Aorta (tissue), 5 donors: Measurements from ENCODE around the gene OR6S1. TPM values are rescaled to one million over a fixed set of nuclear protein-coding genes. Genes with fewer than 3 reads are reported as not detected.

Source experiments
- ATAC-seq: fragments of 200-7000 bp; cut with Tn5 transposase; one replicate; pipeline ENCODE4 v1.9.1; 2022; ENCODE audit warnings: moderate library complexity; ENCODE audit not compliant: low FRiP score
- DNase-seq, 2 donors: peaks; one replicate each; pipeline ENCODE4 v3.0.0-alpha.2; 2020
- H3K27ac ChIP-seq, 2 donors: one replicate each; pipeline ENCODE4 v1.5.1; 2013; ENCODE audit warnings: low read length in 2 of 2, mild to moderate bottlenecking in 2 of 2, moderate library complexity in 2 of 2, control low read depth in 1 of 2, inconsistent platforms in 1 of 2, low read depth in 1 of 2
- H3K27me3 ChIP-seq, 2 donors: one replicate each; pipeline ENCODE4 v1.6.1; 2013; ENCODE audit warnings: control low read depth in 1 of 2, low read length in 1 of 2, mild to moderate bottlenecking in 1 of 2, moderate library complexity in 1 of 2; ENCODE audit not compliant: insufficient read depth in 2 of 2, control insufficient read depth in 1 of 2
- H3K36me3 ChIP-seq, 2 donors: one replicate each; pipeline ENCODE4 v1.6.1; 2013; ENCODE audit warnings: control low read depth in 1 of 2, low read length in 1 of 2, mild to moderate bottlenecking in 1 of 2; ENCODE audit not compliant: insufficient read depth in 2 of 2, control insufficient read depth in 1 of 2
- H3K4me1 ChIP-seq, 2 donors: one replicate each; pipeline ENCODE4 v1.6.1; 2013; ENCODE audit warnings: low read length in 2 of 2, control low read depth in 1 of 2, mild to moderate bottlenecking in 1 of 2, moderate library complexity in 1 of 2; ENCODE audit not compliant: insufficient read depth in 2 of 2, control insufficient read depth in 1 of 2
- H3K4me3 ChIP-seq, 2 donors: one replicate each; pipeline ENCODE4 v1.5.1; 2013; ENCODE audit warnings: low read length in 2 of 2, control low read depth in 1 of 2, mild to moderate bottlenecking in 1 of 2
- H3K9me3 ChIP-seq: one replicate; pipeline ENCODE4 v1.6.1; 2013; ENCODE audit warnings: mild to moderate bottlenecking, low read length; ENCODE audit not compliant: control insufficient read depth
- WGBS, 2 donors: extraction: QIAGEN DNeasy Blood & Tissue Kit; methylation state at CpG; one replicate each; pipeline ENCODE4 v1.1.7; 2013; 5-methylcytosine and 5-hydroxymethylcytosine counted together
- intact Hi-C, 2 donors: fragments of 100-400 bp; cut with DNase I; formaldehyde crosslinking; loops; one replicate each; pipeline versions ENCODE4 v1.14.2 to v1.15.0; 2022
- polyA plus RNA-seq, 2 donors: library from polyadenylated mRNA; stranded (reverse); fragments of 200-250 nt; gene quantifications; one replicate each; pipeline ENCODE4 v1.2.3, GENCODE V29; 2013
- total RNA-seq, 2 donors: library from RNA; stranded (reverse); fragmentation: NEBNext Ultra II Directional; extraction: Animal tissue kit (Norgen Biotek cat#: 25700); gene quantifications; one replicate each; pipeline ENCODE4 v1.2.1, GENCODE V29; 2021
- donor health status: healthy with polysubstance abuse.
- donor health status: Bipolar disorder and iron deficiency.
- donor health status: DM: no; HTN: no; CAD: no.
- donor health status: DM: no; HTN: no; CAD: no.
- donor health status: DM: yes; HTN: yes; CAD: no.

OR6S1 gene
- total and polyA plus RNA-seq, 4 donors = not detected

DNA sequence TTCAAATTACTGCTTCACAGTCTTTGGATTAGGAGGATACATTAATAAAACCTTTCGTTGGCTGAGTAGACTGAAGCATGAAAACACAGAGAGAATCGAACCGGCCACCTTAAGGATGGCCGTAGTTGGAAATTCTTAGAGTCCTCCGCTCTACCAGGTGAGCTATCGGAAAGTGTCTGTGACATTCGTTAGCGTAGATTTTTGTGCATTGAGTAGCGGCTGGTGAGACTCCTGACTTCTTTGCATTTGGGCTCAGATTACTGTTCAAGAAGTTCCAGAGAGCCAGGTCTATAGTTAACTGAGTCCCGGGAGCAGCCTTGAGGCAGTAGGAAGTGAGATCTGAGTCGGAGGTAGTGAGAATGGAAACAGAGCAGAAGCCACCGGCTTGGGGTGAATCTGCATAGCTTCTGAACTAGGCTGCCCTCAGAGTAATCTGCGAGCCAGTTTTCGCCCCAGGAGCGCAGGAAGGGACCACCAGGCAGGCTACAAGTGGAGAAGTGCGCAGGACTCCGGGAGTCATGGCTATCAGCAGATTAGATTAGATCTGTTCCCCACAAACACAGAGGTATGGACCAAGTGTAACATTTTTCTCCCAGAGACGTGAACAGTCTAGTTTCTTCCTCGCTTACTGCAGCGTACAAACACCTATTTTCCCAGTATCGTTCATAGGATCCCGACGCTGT, 11.0 kb downstream of the OR6S1 start:
- peak overlapping the region in 1 of 2 donors; percentile 29 for H3K4me3 ChIP-seq
- WGBS, 2 donors = 2 to 5% methylated on average over 23 of the region's 23 CpGs
- ATAC-seq (no peak), DNase-seq (no peak)
- H3K9me3 ChIP-seq = no peaks in the 10 kb centered on the region
- H3K36me3 ChIP-seq = no peaks in the 10 kb centered on the region
- intact Hi-C loops = loop anchor here (2.0 to 5.0 kb wide), 2 partner anchors 18 to 52 kb away; partner anchors contain the start of gene RNASE4 (in 1 of the 2)
- no peaks in the 10 kb centered on the region for H3K27me3 ChIP-seq
- no peak overlapping the region for H3K27ac ChIP-seq
- no peaks in the 10 kb centered on the region for H3K4me1 ChIP-seq

DNA sequence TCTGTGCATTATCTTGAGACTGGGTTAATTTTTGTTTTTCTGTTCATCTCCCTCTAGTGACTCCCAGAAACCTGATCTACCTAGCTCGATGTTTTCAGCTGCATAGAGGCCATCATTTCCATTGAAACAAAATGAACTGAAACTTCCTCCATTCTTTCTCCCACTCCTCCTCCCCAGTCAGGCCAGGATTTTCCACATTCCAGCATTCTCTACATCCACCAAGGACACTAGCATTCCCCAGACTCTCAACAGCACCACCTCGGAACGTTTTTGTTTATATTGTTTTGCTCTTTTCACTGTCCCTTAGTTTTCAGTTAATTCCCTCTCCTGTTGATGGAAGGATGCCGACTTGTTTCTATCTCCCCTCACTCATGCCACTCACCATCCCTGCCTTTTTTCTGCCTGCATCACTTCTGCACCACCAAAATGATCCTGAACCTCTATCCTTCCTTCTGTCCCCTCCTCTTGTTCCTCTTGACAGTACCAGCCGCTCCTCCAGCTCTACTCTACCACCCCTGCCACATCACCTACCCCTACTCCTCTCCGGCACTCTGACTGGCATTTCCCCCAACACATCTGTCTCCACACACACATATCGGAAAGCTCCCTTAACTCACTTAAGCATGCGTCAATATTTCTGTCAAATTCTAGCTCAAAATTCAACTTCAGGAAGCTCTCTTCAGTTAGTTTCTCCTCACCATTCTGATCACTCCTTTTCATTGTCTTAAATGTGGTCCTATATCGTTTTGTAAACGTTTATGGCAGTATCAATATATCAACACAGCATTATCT, 13.2 kb downstream of the OR6S1 start:
- DNase-seq = no peak
- intact Hi-C loops = loop anchor here in 1 of 2 donors (5.0 kb wide), 1 partner anchor 54 kb away; the partner anchor contains the start of gene RNASE4
- H3K36me3 ChIP-seq = no peaks in the 10 kb centered on the region
- ATAC-seq = no peak
- 37 to 52% methylated on average over 10 of the region's 10 CpGs for WGBS, 2 donors
- no peak overlapping the region for H3K4me3 ChIP-seq
- H3K9me3 ChIP-seq = no peaks in the 10 kb centered on the region
- no peaks in the 10 kb centered on the region for H3K4me1 ChIP-seq
- H3K27me3 ChIP-seq = no peaks in the 10 kb centered on the region
- H3K27ac ChIP-seq = no peak overlapping the region

DNA sequence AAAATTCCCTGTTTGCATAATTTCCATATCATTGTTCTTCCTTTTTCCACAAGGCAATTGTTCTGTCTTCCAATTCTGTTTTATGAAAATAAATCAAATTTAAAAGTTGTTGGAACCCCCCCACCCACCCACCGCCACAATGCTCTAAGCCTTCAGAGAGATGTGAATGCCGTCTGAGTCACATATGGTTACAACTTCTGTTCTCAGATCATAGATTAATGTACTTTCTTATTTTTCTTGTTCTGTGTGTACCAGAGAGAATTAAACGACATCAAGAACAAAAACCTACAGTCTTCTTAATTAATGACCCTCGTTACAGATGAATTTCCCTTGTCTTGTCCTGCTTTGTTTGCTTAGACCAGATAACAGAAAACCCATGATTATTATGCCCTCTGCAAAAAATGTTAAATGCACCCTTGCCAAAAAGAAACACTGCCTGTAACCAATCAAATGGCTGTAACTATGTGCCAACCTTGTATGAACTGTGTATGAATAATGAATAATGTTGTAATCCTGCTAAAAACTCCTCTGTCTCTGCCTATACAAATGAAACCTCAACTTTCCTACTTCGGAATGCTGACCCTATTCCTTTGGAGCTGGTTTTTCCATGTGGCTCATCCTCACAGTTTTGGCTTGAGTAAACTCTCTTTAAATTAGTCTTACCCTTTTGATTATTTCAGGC, 14.0 kb downstream of the OR6S1 start:
- 55% methylated on average over 5 of the region's 5 CpGs for WGBS, 2 donors
- Histone ChIP-seq H3K9me3 (no peaks in the 10 kb centered on the region), H3K4me1 (no peaks in the 10 kb centered on the region), H3K27me3 (no peaks in the 10 kb centered on the region), H3K4me3 (no peak overlapping the region), H3K36me3 (no peaks in the 10 kb centered on the region), H3K27ac (no peak overlapping the region)
- intact Hi-C loops = loop anchor here in 1 of 2 donors (5.0 kb wide), 1 partner anchor 55 kb away; the partner anchor contains the start of gene RNASE4
- ATAC-seq = no peak
- no peak for DNase-seq

DNA sequence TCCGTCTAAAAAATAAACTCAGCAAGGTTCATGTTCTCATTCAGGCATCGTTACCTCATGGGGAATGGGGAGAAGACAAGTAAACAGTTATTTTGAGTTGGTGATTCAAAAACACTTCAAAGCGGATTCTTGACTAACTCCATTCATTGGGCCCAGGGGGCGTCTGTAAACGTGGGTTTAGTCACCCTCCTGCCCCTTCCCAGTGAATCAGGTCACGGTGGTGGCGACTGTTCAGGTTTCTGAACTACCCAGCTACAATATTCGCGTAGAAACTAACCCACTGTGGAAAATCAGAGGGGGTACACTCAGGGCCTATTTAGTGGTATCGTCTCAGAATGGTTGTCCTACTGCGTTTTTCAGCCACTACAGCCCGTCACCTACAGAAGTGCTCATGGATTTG, 15.2 kb downstream of the OR6S1 start:
- ATAC-seq = no peak
- H3K27ac ChIP-seq = no peak overlapping the region
- intact Hi-C loops = loop anchor here in 1 of 2 donors (5.0 kb wide), 1 partner anchor 56 kb away; the partner anchor contains the start of gene RNASE4
- 14 to 21% methylated on average over 12 of the region's 12 CpGs for WGBS, 2 donors
- H3K4me3 ChIP-seq = no peak overlapping the region
- no peak for DNase-seq
- no peaks in the 10 kb centered on the region for H3K27me3 ChIP-seq
- H3K36me3 ChIP-seq = no peaks in the 10 kb centered on the region
- H3K4me1 ChIP-seq = no peaks in the 10 kb centered on the region
- no peaks in the 10 kb centered on the region for H3K9me3 ChIP-seq

DNA sequence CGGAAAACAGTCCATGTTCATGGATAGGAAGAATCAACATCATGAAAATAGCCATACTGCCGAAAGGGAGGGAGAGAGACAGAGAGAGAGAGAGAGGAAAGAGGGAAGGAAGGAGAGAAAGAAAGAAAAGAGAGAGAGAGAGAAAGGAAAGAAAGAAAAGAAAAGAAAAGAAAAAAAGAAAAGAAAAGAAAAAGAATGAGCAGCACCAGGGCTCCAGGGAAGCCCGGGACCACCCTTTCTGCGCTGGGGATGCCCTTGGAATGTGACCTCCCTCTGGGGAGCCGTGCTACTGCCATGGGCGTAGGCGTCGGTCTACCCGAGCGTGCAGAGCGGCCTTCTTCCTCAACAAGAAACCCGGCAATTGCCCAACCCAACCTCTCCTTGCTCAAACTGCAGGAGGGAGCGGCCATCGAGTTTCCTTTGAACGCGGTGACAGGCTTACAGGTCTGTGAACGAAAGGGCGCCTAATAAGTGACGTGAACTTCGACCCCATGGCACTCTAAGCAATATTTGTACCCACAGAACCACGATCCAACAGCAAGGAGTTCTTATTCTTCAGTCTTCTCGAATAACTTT, 16.9 kb downstream of the OR6S1 start:
- peak in 1 of 2 donors; percentile 80 for DNase-seq
- peak overlapping the region in 1 of 2 donors; percentile 4 for H3K27ac ChIP-seq
- intact Hi-C loops = loop anchor here in 1 of 2 donors (1.0 to 5.0 kb wide), 2 partner anchors 11 to 58 kb away; partner anchors contain the start of gene RNASE4

DNA sequence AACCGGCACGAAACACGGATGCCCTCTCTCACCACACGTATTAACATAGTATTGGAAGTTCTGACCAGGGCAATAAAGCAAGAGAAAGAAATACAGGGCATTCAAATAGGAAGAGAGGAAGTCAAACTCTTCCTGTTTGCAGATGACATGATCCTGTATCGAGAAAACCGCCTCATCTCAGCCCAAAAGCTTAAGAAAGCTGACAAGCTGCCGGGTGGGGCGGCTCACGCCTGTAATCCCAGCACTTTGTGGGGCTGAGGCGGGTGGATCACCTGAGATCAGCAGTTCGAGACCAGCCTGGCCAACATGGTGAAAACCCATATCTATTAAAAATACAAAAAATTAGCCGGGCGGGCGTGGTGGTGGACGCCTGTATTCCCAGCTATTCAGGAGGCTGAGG, 17.7 kb downstream of the OR6S1 start:
- DNase-seq (no peak), ATAC-seq (no peak)
- Histone ChIP-seq H3K9me3 (no peaks in the 10 kb centered on the region), H3K27ac (no peak overlapping the region), H3K36me3 (no peaks in the 10 kb centered on the region), H3K4me1 (no peaks in the 10 kb centered on the region), H3K4me3 (no peak overlapping the region), H3K27me3 (no peaks in the 10 kb centered on the region)
- 42 to 55% methylated on average over 15 of the region's 15 CpGs for WGBS, 2 donors
- intact Hi-C loops = no loop called here

More for the DNA sequence above, 16.9 kb downstream of the OR6S1 start:
- 6 to 8% methylated on average over 22 of the region's 22 CpGs for WGBS, 2 donors
- no peaks in the 10 kb centered on the region for H3K4me1 ChIP-seq
- H3K27me3 ChIP-seq = no peaks in the 10 kb centered on the region
- no peaks in the 10 kb centered on the region for H3K36me3 ChIP-seq
- H3K4me3 ChIP-seq = peak overlapping the region in 1 of 2 donors; percentile 12
- ATAC-seq = peak; percentile 74
- no peaks in the 10 kb centered on the region for H3K9me3 ChIP-seq

DNA sequence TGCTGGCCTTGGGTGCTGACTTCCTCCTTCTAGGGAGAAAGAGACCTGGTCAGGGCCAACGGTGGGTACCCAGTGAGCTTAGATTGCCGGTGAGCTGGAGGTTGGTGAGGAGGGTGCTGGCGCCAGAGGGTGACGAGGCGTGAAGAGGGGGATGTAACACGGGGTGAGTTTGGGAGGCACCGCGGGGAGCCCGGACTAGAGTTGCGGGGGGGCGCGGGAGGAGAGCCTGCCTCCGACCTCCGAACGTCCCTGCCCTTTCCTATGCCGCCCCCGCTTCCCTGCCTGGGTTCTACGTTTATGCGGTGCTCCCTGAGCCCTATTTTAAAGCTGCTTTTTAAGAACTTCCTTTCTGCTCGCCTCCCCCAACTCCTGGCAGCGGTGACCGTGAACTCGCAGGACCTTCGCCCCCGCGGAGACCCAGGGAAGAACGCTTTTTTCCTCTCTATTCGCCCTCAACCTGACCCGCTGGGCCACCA, 18.6 kb downstream of the OR6S1 start:
- ATAC-seq = no peak
- H3K9me3 ChIP-seq = no peaks in the 10 kb centered on the region
- no peaks in the 10 kb centered on the region for H3K4me1 ChIP-seq
- DNase-seq = no peak
- H3K36me3 ChIP-seq = no peaks in the 10 kb centered on the region
- no peaks in the 10 kb centered on the region for H3K27me3 ChIP-seq
- no peak overlapping the region for H3K4me3 ChIP-seq
- intact Hi-C loops = no loop called here
- no peak overlapping the region for H3K27ac ChIP-seq
- WGBS, 2 donors = 14 to 21% methylated on average over 25 to 29 of the region's 29 CpGs

DNA sequence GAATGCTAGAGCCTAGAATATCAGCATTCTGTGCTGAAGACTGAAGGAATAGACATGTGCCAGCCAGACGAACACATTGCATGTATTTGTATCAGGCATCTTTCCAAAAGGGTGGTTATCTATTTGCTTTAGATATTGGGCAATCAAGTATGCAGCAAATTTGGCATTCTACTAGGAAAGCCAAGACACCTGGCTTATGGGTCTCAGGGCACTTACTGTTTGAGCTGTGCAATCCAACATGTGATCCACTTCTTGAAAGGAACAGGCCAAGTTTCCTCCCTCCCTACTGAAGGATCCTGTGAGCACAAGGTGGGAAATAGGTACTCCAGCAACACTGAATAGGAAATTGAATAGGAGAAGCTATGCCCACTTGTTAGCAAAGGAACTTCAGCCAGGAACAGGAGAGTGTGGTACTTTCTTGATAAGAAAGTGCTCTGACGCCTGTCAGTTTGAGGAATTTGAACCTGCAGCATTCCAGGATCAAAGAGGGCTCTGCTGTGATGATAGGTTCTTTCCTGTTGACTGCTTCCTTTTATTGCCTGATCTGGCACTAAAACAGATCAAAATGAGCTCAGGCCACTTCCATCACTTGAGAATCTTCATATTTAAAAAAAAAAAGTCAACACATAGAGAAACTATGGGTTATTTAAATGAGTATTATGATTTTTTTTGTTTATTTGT, 20.6 kb downstream of the OR6S1 start:
- intact Hi-C loops = no loop called here

More for the DNA sequence above, 20.6 kb downstream of the OR6S1 start:
- H3K36me3 ChIP-seq = no peaks in the 10 kb centered on the region
- no peak for DNase-seq
- WGBS, 2 donors = 71 to 72% methylated on average over 2 of the region's 2 CpGs
- no peaks in the 10 kb centered on the region for H3K9me3 ChIP-seq
- H3K27ac ChIP-seq = no peak overlapping the region
- ATAC-seq = no peak
- no peaks in the 10 kb centered on the region for H3K4me1 ChIP-seq
- no peaks in the 10 kb centered on the region for H3K27me3 ChIP-seq
- no peak overlapping the region for H3K4me3 ChIP-seq
